ENCODE measurements around the gene RPS24. TPM values are rescaled to one million over a fixed set of nuclear protein-coding genes. Genes with fewer than 3 reads are reported as not detected.

Gene RPS24
- total and polyA plus RNA-seq, 10 of the 15 experiments (the other 5 are each of a cell fraction or from before 2014, with no cell fraction given), result 1,343 to 7,285 (median 2,230) TPM

- Histone ChIP-seq H2AFZ (ENCODE audit: control insufficient read depth, low read depth, low read length) (no peak overlapping the region), H3K79me2 (ENCODE audit: control insufficient read depth, insufficient read depth, low read length) (no peaks in the 10 kb centered on the region), H3K27ac (ENCODE audit: control insufficient read depth, insufficient read depth) (no peak overlapping the region), H3K27me3 (replicated peaks in 1 of 2; ENCODE audit: control insufficient read depth in 2 of 2, insufficient read depth in 2 of 2, low read length in 1 of 2) (no peaks in the 10 kb centered on the region; a peak in 1 of 4 replicates), H3K4me2 (ENCODE audit: control insufficient read depth, insufficient read depth) (no peak overlapping the region), H3K36me3 (ENCODE audit: control insufficient read depth in 2 of 2, insufficient read depth in 2 of 2, low read length in 1 of 2) (no peaks in the 10 kb centered on the region), H4K20me1 (ENCODE audit: control insufficient read depth, insufficient read depth) (no peaks in the 10 kb centered on the region), H3K4me3 (no peak overlapping the region), H3K4me1 (ENCODE audit: control insufficient read depth, insufficient read depth, low read length) (peaks cover 5% of the 10 kb centered on the region; the same call in 1 of the 2 replicates), H3K9ac (ENCODE audit: control insufficient read depth, insufficient read depth, low read length) (no peak overlapping the region), H3K9me3 (replicated peaks; ENCODE audit: control insufficient read depth, insufficient read depth, low read length) (no peaks in the 10 kb centered on the region)
- SMC1A ChIA-PET (ENCODE audit: uncharacterized antibody, unreplicated experiment), result no interaction called here
- no peak for ATAC-seq
- RAD21 ChIA-PET (ENCODE audit: unreplicated experiment), result no interaction called here
- in situ Hi-C loops (cut with MboI) (no loop called here), intact Hi-C loops (cut with micrococcal nuclease; ENCODE audit: unreplicated experiment) (no loop called here)
- BruUV-seq (replicated peaks), result no TSS peak
- WGBS (ENCODE audit: insufficient coverage, insufficient replicate concordance, low lambda C conversion rate, missing lambda C conversion rate), result 28% methylated on average over 5 of the region's 5 CpGs
- CTCF ChIA-PET, result interaction anchor here (1.2 kb wide), 1 partner anchor 23 kb away, joined by 3 read pairs; no protein-coding TSS in a partner anchor
- FAIRE-seq, result no peak
- POLR2A ChIA-PET, result interaction anchor here (0.6 kb wide), 1 partner anchor 203 kb away, joined by 5 read pairs; no protein-coding TSS in a partner anchor
- DNase-seq (ENCODE audit: low read depth, low spot score), result no peak
- TF ChIP-seq MXI1 (IDR thresholded peaks at IDR 0.05; ENCODE audit: low read depth, low read length) (no peak), USF1 (IDR thresholded peaks at IDR 0.05; ENCODE audit: borderline replicate concordance, extremely low read length, insufficient read depth, low read depth, low read length) (no peak), ZNF274 (IDR thresholded peaks at IDR 0.05; ENCODE audit: insufficient read depth, insufficient read length) (no peak), PML (IDR thresholded peaks at IDR 0.05; ENCODE audit: low read length) (no peak)
These were observed 37.1 kb downstream of the RPS24 start for GRCh38 chr10:78070726-78071125.

GRCh38 chr10:78071140-78071856 lies 37.6 kb downstream of the RPS24 start:
- ChIA-PET POLR2A (no interaction called here), SMC1A (ENCODE audit: uncharacterized antibody, unreplicated experiment) (no interaction called here), CTCF (interaction anchor here (1.2 kb wide), 1 partner anchor 24 kb away, joined by 3 read pairs; no protein-coding TSS in a partner anchor), RAD21 (ENCODE audit: unreplicated experiment) (no interaction called here)
- FAIRE-seq (no peak), ATAC-seq (no peak), DNase-seq (ENCODE audit: low read depth, low spot score) (no peak)
- H3K4me3 ChIP-seq, result no peak overlapping the region
- no peaks in the 10 kb centered on the region for H4K20me1 ChIP-seq (ENCODE audit: control insufficient read depth, insufficient read depth)
- H3K27ac ChIP-seq (ENCODE audit: control insufficient read depth, insufficient read depth), result no peak overlapping the region
- intact Hi-C loops (cut with micrococcal nuclease; ENCODE audit: unreplicated experiment), result no loop called here
- no peaks in the 10 kb centered on the region for H3K36me3 ChIP-seq (ENCODE audit: control insufficient read depth in 2 of 2, insufficient read depth in 2 of 2, low read length in 1 of 2)
- H3K4me1 ChIP-seq (ENCODE audit: control insufficient read depth, insufficient read depth, low read length), result no peaks in the 10 kb centered on the region
- in situ Hi-C loops (cut with MboI), result no loop called here
- H3K4me2 ChIP-seq (ENCODE audit: control insufficient read depth, insufficient read depth), result no peak overlapping the region
- no peak overlapping the region for H2AFZ ChIP-seq (ENCODE audit: control insufficient read depth, low read depth, low read length)
- H3K9me3 ChIP-seq (replicated peaks; ENCODE audit: control insufficient read depth, insufficient read depth, low read length), result no peaks in the 10 kb centered on the region
- no peak overlapping the region for H3K9ac ChIP-seq (ENCODE audit: control insufficient read depth, insufficient read depth, low read length)
- no peaks in the 10 kb centered on the region for H3K79me2 ChIP-seq (ENCODE audit: control insufficient read depth, insufficient read depth, low read length)
- H3K27me3 ChIP-seq (replicated peaks in 1 of 2; ENCODE audit: control insufficient read depth in 2 of 2, insufficient read depth in 2 of 2, low read length in 1 of 2), result no peaks in the 10 kb centered on the region; a peak in 1 of 4 replicates
- no TSS peak for BruUV-seq (replicated peaks)
- WGBS (ENCODE audit: insufficient coverage, insufficient replicate concordance, low lambda C conversion rate, missing lambda C conversion rate), result 14% methylated on average over 4 of the region's 4 CpGs
- no peak for TF ChIP-seq ZNF687 (IDR thresholded peaks at IDR 0.05)
- no peak for TF ChIP-seq E2F8 (IDR thresholded peaks at IDR 0.05; ENCODE audit: low read depth, partially characterized antibody)
- TF ChIP-seq ZNF384 (IDR thresholded peaks at IDR 0.05; ENCODE audit: borderline replicate concordance, low read depth, low read length), result no peak
- no peak for TF ChIP-seq IKZF1 (conservative IDR thresholded peaks at IDR 0.05)

Data from GM12878 (cell line).